Measurements from ENCODE around the gene LRBA. TPM values are rescaled to one million over a fixed set of nuclear protein-coding genes. Genes with fewer than 3 reads are reported as not detected.
A peak's percentile ranks its signal among the peaks of the same experiment; 100 is the strongest.

LRBA gene
- total RNA-seq, 1 experiment from 2014 or later, result 55.3 TPM

- no peaks in the 10 kb centered on the region for H3K23me2 ChIP-seq (ENCODE audit: insufficient read length, low read depth, low read length, poor library complexity, severe bottlenecking)
- no peak overlapping the region for H2BK12ac ChIP-seq (ENCODE audit: insufficient read length, low read depth, low read length)
- H2BK120ac ChIP-seq (ENCODE audit: low read depth, low read length, poor library complexity, severe bottlenecking), result no peak overlapping the region
- H3K27me3 Mint-ChIP-seq (ENCODE audit: low read depth), result no peaks in the 10 kb centered on the region
- H3K9me3 ChIP-seq (ENCODE audit: control insufficient read depth, low read depth, low read length), result no peaks in the 10 kb centered on the region
- no peak overlapping the region for H3K56ac ChIP-seq (ENCODE audit: insufficient read length, low read depth, low read length)
- H3T11ph ChIP-seq (ENCODE audit: low read length), result no peak overlapping the region
- no peak overlapping the region for H3K4me3 Mint-ChIP-seq
- H3K27ac Mint-ChIP-seq, result no peak overlapping the region
- no peak overlapping the region for H4K5ac ChIP-seq (ENCODE audit: insufficient read length, low read depth, low read length)
- no peak overlapping the region for H3K18ac ChIP-seq (ENCODE audit: insufficient read length, low read depth, low read length)
- H3K27me3 ChIP-seq (ENCODE audit: insufficient read depth, low read length), result no peaks in the 10 kb centered on the region
- H3K14ac ChIP-seq (ENCODE audit: insufficient read depth, low read length), result no peak overlapping the region
- H3K9me3 Mint-ChIP-seq, result no peaks in the 10 kb centered on the region
- no peak for DNase-seq
- H4K91ac ChIP-seq (ENCODE audit: insufficient read length, low read depth, low read length), result no peak overlapping the region
- no peaks in the 10 kb centered on the region for H3K4me1 Mint-ChIP-seq
- no peak overlapping the region for H2BK20ac ChIP-seq (ENCODE audit: low read depth, low read length, poor library complexity, severe bottlenecking)
- H3K27ac ChIP-seq (ENCODE audit: insufficient read length, low read depth, low read length), result no peak overlapping the region
- no peaks in the 10 kb centered on the region for H3K4me1 ChIP-seq (ENCODE audit: insufficient read depth, low read length)
- peaks cover 0 to 8% (median 8%) of the 10 kb centered on the region in 3 experiments; a peak in 4 of 7 replicates for H3K36me3 Mint-ChIP-seq (ENCODE audit: insufficient read depth in 1 of 3, low read depth in 3 of 3)
- H3K79me2 ChIP-seq (ENCODE audit: insufficient read depth, low read length), result no peaks in the 10 kb centered on the region
- H3K79me1 ChIP-seq (ENCODE audit: insufficient read depth, low read depth, low read length, poor library complexity, severe bottlenecking), result no peaks in the 10 kb centered on the region
- H2BK15ac ChIP-seq (ENCODE audit: low read depth, low read length), result no peak overlapping the region
- peak; percentile 75 for TF ChIP-seq CTCF (conservative IDR thresholded peaks at IDR 0.05)
- H3K4ac ChIP-seq (ENCODE audit: low read depth, low read length), result no peak overlapping the region
- H2BK5ac ChIP-seq (ENCODE audit: insufficient read length, low read length), result no peak overlapping the region
- H4K20me1 ChIP-seq (ENCODE audit: control insufficient read depth, insufficient read depth, insufficient read length), result no peaks in the 10 kb centered on the region
- H4K8ac ChIP-seq (replicated peaks; ENCODE audit: insufficient read length, low read depth, low read length), result no peak overlapping the region
- no peak overlapping the region for H3K23ac ChIP-seq (ENCODE audit: insufficient read length, low read depth, low read length)
- H2AFZ ChIP-seq (ENCODE audit: low read length), result no peak overlapping the region
- no peak overlapping the region for H3K9ac ChIP-seq (ENCODE audit: extremely low read depth, insufficient read length, low read length)
- H2AK5ac ChIP-seq (ENCODE audit: insufficient read length, low read length), result no peak overlapping the region
- H3K4me2 ChIP-seq (ENCODE audit: insufficient read depth, insufficient read length, low read length), result no peak overlapping the region
- no CpG with 5 or more reads among the region's 4 CpGs for WGBS (ENCODE audit: extremely low coverage, insufficient read length, low lambda C conversion rate)
These were observed 147.9 kb downstream of the LRBA start for GRCh38 chr4:150867148-150867547.
